ENCODE data around the gene TBL1Y.

DNA sequence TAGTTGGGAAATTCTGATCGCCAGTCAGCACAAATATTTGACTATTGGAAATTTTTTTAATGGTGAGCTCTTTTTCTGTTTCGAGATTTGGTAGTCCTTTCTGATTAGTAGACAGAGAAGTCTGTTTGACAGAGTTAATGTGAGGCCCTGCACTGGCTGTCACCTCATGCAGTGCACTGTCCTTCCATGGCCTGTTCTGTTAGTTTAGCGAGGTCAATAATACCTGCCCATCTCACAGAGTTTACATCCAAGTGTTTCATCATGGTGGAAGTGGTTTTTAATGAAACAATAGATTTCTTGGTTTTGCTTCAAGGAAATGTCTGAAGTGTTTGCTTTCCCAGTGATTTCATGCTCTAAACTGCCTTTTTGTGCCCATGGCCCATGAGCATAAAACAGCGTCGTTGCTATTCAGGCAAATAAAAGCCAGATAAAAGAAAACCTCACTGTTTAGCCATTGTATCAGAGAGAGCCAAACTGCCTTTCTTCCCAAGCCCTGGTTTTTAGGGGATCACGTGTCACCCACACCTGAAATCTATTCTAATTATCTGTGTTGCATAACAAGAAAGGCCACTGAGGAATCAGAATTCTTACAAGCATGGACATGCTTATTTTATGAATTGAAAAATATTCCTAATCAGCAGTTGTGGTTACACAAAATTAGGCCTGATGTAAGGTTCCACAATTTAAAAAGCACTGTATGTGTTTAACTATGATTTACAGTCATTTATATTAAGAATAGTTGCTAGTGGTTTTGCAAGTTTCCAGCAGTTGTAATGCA lies 98.3 kb downstream of the TBL1Y start:
- TF ChIP-seq, protein P1, sequence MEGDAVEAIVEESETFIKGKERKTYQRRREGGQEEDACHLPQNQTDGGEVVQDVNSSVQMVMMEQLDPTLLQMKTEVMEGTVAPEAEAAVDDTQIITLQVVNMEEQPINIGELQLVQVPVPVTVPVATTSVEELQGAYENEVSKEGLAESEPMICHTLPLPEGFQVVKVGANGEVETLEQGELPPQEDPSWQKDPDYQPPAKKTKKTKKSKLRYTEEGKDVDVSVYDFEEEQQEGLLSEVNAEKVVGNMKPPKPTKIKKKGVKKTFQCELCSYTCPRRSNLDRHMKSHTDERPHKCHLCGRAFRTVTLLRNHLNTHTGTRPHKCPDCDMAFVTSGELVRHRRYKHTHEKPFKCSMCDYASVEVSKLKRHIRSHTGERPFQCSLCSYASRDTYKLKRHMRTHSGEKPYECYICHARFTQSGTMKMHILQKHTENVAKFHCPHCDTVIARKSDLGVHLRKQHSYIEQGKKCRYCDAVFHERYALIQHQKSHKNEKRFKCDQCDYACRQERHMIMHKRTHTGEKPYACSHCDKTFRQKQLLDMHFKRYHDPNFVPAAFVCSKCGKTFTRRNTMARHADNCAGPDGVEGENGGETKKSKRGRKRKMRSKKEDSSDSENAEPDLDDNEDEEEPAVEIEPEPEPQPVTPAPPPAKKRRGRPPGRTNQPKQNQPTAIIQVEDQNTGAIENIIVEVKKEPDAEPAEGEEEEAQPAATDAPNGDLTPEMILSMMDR (IDR thresholded peaks at IDR 0.05; ENCODE audit: insufficient read depth, low read depth, low read length), result no peak
- no peak for TF ChIP-seq EZH2 (IDR thresholded peaks at IDR 0.05; ENCODE audit: insufficient read depth, low read length)

Data from astrocyte (in vitro differentiated cells and primary cell).